DMS153 treated with DMSO at 0.1 percent for 48 hours (cell line): ENCODE measurements around the gene C19orf18.
A peak's percentile ranks its signal among the peaks of the same experiment; 100 is the strongest.

Experiments used
- DNase-seq: peaks from one replicate; lab custom pipeline; 2025; ENCODE audit not compliant: unreplicated experiment; lab: John Stamatoyannopoulos, UW

Gene C19orf18

GRCh38 chr19:57947419-57948134 is 26.8 kb downstream of the C19orf18 start, which contains the start of gene ZNF256:
Gene ZNF256, minus strand, starts transcription at chr19:57947706. Its CDS starts 232 bp downstream, at chr19:57947474.
- DNase-seq: no peak

- DNase-seq: no peak
Measured at GRCh38 chr19:57947088-57947418, 27.3 kb downstream of the C19orf18 start.

- DNase-seq: no peak
Measured at GRCh38 chr19:57946316-57946715, 28.0 kb downstream of the C19orf18 start.

GRCh38 chr19:57941593-57941992 is 32.7 kb downstream of the C19orf18 start:
- DNase-seq: no peak

GRCh38 chr19:57935731-57936130 is 38.6 kb downstream of the C19orf18 start:
- no peak for DNase-seq

- no peak for DNase-seq
Measured at GRCh38 chr19:57934820-57935665, 39.3 kb downstream of the C19orf18 start, which contains the start of gene ZNF418. Gene ZNF418, minus strand, starts transcription at chr19:57935402. Its CDS starts 1,580 bp downstream, at chr19:57933822.

- no peak for DNase-seq
Measured at GRCh38 chr19:57927587-57927986, 46.7 kb downstream of the C19orf18 start.

GRCh38 chr19:57916168-57916995 is 58.0 kb downstream of the C19orf18 start, which contains the start of gene ZNF417:
Gene ZNF417, minus strand, starts transcription at chr19:57916592. Its CDS starts 181 bp downstream, at chr19:57916411.
- DNase-seq: peak; percentile 88

GRCh38 chr19:57914531-57914930 is 59.8 kb downstream of the C19orf18 start:
- DNase-seq: no peak
